Measurements from ENCODE around the gene GLUL.
A peak's percentile ranks its signal among the peaks of the same experiment; 100 is the strongest.
"Not testable (repeated sequence)": the region's sequence is repeated elsewhere in the genome, so short reads cannot be mapped to it uniquely, and the experiment has no call there.

GLUL gene

DNA sequence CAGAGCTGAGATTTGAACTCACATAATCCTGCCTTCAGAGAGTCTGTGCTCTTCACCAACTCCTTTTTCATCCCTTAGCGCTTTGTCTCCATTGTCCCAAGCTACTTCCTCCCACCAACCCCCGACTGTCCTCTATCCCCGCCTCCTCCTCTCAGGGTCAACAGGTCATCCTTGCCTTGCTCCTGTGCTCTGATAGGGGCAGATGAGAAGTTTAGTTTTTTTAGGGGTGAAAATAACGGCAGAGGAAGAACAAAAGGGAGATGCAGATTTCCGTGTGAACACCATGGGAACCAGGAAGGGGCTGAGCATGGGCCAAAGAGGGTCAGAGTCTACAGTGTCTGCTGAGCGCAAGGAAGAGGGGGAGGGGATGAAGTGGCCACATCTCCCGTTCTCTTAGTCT is 31.9 kb downstream of the GLUL start:
- DNase-seq, result no peak

DNA sequence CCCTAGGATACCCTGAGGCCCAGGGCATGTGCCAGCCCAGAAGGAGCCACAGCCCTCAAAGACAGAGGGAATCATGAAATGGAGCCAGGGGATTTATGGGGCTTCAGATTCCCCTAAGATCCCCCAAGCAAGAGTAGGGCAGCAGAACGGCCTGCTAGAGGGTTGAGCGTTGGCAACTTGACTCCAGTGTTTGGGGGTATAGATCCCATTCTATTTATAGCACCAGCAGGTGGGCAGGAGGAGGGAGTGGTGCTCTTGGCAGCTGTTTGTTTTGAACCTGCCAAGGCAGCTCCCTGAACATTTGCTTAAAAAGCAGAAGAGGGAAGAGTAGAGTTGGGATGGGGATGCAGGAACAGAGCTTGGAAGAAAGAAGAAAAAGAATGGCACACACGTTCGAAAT is 33.7 kb downstream of the GLUL start:
- peak; percentile 67 for DNase-seq

DNA sequence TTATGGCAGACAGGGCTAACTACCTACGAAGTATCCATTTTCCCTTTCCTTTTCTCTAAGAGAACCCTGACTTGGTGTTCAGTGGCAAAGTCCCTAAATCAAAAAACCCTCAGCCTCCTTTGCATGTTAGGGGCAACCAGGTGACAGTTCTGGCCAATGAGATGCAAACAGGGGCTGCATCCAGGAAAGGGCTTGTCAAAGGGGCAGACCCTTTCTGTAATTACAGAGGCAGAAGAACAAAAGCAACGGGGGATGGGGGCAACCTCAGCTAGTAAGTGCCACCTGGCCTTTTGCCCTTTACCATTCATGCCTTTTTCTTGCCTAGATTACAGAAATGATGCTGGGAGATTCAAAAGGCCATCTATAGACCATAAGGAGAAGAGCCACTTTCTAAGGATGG is 34.4 kb downstream of the GLUL start:
- no peak for DNase-seq

DNA sequence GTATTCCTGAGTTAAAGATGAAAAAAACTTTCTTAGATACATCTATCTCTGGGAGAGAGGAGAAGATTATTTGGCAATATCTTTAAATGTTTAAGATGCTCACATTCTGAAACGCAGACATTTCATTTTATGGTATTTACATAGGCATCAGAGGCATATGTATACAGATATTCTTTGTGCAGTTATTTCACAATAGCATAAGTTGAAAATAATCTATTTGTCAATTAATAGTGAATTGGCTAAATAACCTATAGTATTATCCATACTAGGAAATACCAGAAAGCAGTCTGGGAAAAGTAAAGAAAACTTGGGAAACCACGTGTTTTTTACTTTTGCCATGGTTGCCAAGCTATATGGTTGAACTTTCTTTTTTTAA is 35.9 kb downstream of the GLUL start:
- DNase-seq, result no peak

DNA sequence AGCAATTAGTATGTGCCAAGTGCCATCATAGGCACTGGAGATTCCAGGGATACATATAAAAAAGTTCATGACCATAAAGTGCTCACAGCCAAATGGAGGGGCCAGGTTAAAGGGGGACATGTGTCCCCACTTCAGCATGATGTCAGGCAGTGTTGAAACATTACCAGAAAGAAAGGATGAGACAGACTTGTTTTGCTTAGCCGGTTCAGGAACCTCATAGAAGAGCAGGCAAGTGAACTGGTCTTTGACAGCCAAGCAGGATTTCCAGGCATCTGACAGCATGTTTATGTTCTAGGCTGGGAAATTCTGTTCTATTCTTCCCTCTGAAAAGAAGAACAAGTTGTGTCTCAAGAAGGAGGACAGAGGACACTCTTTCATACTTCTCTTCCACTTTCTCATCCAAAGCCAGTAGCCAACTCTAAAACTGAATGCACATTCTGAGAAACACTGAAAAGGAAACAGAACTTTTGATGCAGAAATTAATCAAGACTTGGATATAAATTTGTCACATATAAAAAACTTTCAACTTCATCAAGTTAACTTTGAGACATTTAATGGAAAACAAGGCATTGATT is 39.7 kb downstream of the GLUL start:
- DNase-seq, result no peak

DNA sequence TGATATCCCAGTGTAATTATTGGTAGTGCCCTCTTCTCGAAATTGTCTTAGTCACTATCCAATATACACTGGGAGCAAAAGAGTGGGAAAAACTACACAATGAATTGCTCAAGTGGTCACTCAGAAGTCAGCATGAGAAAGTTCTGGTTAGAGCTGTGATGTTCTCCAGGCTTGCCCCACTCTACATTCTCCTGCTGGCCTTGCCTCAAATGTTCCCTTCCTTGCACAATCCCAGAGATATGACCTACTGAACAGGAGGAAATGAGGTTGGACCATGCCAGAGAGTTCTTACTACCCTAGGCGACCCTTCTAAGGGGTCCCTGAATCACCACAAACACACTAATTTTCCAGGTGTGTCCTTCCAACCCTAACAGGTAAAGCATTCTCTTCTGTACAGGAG is 40.8 kb downstream of the GLUL start:
- DNase-seq, result no peak

DNA sequence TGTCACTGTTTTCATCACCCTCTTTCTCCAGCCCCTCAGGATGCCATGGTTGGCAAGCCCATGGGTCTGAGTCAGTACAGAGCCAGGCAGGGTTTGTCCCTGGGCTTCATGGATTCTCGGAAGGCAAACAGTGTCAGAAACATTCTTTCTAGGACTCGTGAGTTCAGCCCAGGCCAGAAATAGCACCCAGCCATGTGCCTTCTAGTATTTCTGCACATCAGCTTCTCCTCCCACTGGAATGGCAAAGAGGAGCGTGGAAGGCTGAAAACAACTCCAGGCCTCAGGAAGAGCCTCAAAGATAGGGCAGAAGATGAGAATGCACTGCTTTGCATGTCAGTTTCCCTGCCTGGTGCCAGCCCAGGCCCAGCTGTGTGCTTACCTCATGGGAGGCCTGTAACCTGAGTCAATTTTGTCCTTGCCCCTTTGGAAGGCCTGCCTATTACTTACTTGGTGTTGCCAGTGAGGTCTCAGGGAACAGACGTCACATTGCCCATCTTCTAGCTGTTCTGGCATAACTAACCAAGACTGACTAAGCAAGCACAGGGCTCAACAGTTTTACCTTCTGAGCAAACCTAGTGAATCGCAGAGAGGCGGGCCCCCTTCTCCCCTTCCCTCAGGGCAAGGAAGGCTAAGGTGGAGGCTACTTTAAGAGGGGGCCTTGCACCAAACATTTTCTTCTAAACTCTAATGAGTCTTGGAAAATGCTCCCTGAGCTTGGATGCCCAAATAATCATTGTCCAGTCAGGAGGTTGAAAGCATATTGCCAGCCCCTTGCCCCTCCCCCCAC is 42.4 kb downstream of the GLUL start:
- DNase-seq, result no peak

DNA sequence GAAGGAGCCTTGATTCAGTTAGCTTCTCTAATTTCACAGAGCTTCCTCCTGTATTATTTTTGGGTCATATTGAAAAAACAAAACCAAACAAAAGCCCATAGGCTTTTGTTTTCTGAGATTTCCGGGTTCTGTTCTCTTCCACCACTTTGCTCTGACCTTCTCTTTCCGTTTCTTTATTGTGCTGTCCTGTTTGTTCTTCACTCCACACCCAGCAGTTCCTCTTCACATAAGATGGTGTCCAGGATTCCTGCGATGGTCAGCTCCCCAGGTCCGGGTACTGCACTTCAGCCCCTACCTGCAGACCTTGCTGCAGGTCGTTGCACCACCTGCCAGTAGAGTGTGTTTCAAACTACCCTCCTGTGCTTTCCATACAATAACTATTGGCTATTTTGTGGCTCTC is 44.6 kb downstream of the GLUL start:
- DNase-seq, result no peak

DNA sequence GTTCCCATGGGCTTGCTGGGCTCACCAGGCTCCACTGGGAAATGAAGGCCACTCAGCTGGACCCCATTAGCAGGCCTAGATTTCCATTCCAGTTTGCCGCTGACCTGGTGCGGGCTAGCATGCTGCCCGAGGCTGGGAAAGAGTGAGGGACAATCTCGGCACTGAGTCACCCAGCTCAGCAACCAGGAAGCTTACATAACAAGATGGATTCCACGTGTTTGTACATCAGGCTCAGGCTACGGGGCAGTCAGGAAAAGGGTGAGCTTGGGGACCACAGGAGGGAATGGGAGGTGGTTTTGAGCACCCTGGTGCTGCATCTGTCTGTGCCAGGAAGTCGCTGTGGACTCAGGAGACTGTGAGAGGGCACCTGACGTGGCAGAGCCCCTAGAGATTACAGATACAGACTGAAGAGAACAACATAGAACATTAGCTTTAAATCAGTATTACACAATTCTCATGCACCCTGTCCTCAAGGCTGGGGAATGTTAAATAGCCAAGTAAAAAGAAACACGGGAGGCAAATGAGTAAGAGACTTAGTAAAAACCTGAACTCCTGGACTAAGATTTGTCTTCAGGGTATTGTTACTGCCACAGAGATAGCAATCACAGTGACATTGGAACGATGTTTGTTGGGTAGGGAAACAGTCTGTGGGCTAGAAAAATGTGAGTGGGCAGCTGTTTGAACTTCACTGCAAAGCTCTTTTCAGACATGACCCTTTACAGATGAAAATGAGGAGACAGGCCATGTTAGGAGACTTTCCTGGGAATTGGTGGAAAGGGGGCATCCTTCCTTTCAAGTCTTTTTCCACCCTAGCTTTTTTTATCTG is 51.1 kb downstream of the GLUL start:
- no peak for DNase-seq

DNA sequence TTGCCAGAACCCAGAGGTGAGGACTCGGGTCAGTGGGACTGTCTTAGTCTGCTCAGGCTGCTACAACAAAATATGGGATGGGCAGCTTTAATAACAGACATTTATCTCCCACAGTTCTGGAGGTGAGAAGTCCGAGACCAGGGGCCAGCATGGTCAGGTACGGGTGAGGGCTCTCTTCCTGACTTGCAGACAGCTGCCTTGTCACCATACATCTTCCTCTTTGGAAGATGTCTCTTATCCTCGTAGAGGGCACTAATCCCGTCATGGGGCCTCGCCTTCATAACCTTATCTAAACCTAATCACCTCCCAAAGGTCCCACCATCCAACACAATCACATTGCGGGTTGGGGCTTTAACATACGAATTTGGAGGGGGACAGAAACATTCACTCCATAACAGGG is 51.9 kb downstream of the GLUL start:
- no peak for DNase-seq

DNA sequence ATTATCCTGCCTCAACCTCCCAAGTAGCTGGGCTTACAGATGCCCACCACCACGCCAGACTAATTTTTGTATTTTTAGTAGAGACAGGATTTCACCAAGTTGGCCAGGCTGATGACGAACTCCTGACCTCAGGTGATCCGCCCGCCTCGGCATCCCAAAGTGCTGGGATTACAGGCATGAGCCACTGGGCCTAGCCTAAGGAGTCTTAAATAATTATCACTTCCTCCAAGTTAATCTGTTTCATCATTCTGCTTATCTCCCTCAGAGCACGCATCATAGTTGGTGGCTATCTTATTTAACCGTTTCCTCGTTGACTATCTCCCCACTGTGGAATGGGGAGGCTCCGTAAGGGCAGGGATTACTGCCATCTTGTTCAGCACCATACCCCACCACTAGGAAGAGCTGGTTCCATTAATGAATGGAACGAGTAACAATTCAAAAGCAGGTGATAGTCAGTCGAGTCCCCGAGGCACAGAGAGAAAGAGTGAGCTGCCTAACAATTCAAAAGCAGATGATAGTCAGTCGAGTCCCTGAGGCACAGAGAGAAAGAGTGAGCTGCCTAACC is 52.7 kb downstream of the GLUL start:
- DNase-seq, result no peak

DNA sequence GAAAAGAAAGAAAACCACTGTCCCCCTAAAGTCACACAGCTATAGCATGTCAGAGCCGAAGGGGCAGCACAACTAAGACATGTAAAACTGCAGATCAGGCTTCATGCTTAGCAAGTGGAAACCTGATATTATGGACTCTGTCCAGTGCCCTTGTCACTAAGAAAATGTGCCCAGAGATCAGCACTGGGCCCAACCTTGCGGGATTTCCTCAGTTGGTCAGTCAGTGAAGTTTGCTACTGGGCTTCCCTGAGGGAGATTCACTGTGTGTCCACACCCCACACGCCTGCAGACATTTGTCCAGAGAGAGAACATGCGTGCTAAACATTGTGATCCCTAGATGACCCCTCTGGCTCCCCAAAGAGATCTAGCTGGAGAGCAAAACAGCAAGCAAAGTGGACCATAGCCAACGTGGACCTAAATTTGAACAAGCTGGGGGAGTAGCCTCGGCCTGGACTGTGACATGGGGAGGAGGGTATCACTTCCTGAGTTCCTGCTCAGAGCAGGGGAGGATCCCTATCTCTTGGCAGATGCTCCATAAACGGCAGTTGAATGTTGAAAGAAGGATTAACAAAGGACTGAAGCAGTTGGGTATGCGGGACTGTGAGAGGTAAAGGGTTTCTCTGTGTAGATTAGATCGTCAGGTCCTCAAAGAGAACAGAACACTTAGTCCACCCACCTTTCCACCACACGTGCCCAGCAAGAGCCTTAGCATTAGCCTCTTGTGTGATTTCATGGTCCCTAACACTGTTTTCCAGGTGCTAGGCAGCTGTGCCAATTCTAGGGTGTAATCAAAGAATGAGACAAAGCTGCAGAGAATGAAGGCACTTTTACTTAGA is 53.6 kb downstream of the GLUL start:
- peak; percentile 55 for DNase-seq

DNA sequence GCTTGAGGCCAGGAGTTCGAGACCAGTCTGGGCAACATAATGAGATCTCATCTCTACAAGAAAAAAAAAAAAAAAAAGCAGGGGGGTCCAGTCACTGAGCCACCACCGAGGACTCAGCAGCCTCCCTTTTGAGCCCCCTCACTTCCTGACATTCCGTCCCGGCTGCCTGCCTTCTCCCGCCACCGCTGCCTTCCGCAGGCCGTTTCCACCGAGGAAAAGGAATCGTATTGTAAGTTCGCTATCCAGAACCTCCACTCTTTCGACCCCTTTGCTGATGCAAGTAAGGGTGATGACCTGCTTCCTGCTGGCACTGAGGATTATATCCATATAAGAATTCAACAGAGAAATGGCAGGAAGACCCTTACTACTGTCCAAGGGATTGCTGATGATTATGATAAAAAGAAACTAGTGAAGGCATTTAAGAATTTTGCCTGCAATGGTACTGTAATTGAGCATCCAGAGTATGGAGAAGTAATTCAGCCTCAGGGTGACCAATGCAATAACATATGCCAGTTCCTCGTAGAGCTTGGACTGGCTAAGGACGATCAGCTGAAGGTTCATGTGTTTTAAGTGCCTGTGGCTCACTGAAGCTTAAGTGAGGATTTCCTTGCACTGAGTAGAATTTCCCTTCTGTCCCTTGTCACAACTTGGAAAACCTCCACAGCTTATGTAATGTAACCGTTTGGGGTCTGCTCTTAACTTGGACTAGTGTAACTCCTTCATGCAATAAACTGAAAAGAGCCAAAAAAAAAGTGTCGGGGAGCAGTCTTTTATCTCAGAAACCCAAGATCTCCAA is 55.6 kb downstream of the GLUL start:
- DNase-seq, result peak; percentile 21

DNA sequence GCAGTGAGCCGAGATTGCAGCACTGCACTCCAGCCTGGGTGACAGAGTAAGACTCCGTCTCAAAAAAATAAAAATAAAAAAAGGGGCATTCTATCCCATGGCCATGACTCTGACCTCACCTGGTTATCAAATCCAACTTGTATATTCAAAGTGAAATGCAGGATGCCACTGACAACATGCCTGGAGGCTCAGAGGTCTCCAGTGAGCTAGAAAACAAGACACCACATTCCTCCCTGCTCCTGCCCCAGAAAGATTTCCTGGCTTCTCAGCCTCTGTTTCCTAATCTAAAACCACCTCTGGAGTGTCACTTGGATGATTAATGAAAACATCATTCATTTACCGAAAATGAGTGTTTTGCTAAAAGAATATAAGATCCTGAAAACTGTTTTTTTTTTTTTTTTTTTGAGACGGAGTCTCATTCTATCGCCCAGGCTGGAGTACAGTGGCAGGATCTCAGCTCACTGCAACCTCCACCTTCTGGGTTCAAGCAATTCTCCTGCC is 58.5 kb downstream of the GLUL start:
- not testable (repeated sequence) for DNase-seq

DNA sequence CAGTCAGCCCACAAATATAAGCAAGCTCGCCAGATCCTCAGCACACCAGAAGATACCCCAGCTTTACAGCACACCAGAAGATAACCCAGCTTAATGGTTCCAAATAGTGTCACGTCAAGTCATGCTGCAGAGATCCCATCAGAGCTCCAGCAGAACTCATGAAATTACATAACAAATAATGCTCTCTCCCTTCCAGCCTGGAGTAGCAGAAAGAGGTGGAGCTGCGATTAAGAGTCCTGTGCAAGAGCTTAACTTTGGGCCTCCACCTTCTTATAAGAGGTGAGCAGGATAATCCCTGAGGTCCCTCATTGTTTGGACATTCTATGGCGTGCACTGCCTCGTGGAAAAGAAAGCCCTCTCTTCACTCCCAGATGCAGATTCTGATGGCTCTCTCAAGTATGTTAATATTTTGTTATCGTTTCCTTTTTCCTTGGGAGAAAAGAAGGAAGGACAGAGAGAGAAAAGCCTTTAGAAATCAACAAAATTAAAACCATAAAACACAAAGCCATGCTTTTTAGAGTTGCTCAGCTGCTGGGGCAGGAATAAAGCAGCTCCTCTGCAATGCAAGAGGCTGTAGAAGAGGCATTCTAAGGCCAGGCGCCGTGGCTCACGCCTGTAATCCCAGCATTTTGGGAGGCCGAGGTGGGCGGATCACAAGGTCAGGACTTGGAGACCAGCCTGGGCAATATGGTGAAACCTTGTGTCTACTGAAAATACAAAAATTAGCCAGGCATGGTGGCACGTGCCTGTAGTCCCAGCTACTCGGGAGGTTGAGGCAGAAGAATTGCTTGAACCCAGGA is 59.1 kb downstream of the GLUL start:
- DNase-seq, result no peak
